Skeletal muscle cell (primary cell): Measurements from ENCODE around the gene DDX43.
"Not testable (repeated sequence)": the region's sequence is repeated elsewhere in the genome, so short reads cannot be mapped to it uniquely, and the experiment has no call there.

Source experiments
- DNase-seq: peaks from one replicate; pipeline ENCODE4 v3.0.0-alpha.2; 2010; ENCODE audit warnings: low read depth
- H3K4me3 ChIP-seq: 2 replicates; pipeline ENCODE4 v1.5.1; 2011; ENCODE audit warnings: low read depth, mild to moderate bottlenecking, control low read depth, low read length, moderate library complexity

Gene DDX43

GRCh38 chr6:73394577-73395354 is at the start of gene DDX43:
Gene DDX43 (plus strand): TSS chr6:73394828. CDS start chr6:73394906, 78 bp downstream.
- no peak for DNase-seq

GRCh38 chr6:73348550-73349204 is 46.0 kb upstream of the DDX43 start:
- H3K4me3 ChIP-seq, result no peak overlapping the region
- DNase-seq, result no peak

More at GRCh38 chr6:73394577-73395354, at the start of gene DDX43:
- H3K4me3 ChIP-seq, result no peak within 1 kb of the TSS

- no peak for DNase-seq
- no peak overlapping the region for H3K4me3 ChIP-seq
Observed at GRCh38 chr6:73349311-73349710, 45.3 kb upstream of the DDX43 start.

- H3K4me3 ChIP-seq, result no peak within 1 kb of the TSS
- DNase-seq, result no peak
Observed at GRCh38 chr6:73353636-73354593, 40.7 kb upstream of the DDX43 start, which contains the start of gene DPPA5. Gene DPPA5 (minus strand): TSS chr6:73354276. CDS start chr6:73354225, 51 bp downstream.

GRCh38 chr6:73362358-73362757 is 32.3 kb upstream of the DDX43 start, which contains the start of gene KHDC3L:
Gene KHDC3L (plus strand): TSS chr6:73362658. CDS start chr6:73362730, 72 bp downstream.
- DNase-seq, result no peak
- H3K4me3 ChIP-seq, result no peak within 1 kb of the TSS

DNA sequence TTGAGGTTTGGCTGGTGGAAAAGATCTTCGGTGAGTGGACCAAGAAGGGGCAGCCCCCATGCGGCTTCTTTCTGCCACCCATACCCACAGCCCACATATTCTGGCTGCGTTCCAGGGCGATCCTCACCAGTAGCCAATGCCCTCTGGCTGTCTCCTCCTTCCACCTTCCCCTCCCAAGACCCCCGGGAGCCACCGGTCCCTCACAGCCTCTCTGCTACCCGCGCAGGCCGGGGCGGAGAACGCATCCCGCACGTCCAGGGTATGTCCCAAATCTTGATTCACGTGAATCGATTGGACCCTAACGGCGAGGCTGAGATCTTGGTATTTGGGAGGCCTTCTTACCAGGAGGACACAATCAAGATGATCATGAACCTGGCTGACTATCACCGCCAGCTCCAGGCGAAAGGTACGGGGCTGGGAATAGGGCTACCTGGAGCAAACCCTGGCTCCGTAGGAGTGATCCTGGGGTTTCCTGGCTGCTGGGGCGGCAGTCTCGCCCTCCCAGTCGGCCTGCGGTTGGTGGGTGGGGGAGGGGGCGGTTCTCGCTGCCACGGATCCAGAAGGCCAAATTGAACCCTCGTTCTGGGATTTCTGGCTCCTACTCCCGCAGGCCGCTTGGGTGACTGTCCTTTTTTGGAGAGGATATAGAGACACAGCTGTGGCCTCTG is 31.6 kb upstream of the DDX43 start:
- no peak for DNase-seq
- no peak overlapping the region for H3K4me3 ChIP-seq

DNA sequence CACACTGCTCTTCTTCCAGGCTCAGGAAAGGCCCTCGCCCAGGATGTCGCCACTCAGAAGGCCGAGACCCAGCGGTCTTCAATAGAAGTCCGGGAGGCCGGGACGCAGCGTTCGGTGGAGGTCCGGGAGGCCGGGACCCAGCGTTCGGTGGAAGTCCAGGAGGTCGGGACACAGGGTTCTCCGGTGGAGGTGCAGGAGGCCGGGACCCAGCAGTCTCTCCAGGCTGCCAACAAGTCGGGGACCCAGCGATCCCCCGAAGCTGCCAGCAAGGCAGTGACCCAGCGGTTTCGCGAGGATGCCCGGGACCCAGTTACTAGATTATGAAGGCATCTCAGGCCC is 31.1 kb upstream of the DDX43 start:
- H3K4me3 ChIP-seq, result no peak overlapping the region

GRCh38 chr6:73364121-73364520 is 30.5 kb upstream of the DDX43 start:
- no peak for DNase-seq
- H3K4me3 ChIP-seq, result no peak overlapping the region

More for the DNA sequence above, 31.1 kb upstream of the DDX43 start:
- DNase-seq, result no peak

GRCh38 chr6:73364549-73364948 is 30.1 kb upstream of the DDX43 start:
- no peak for DNase-seq
- no peak overlapping the region for H3K4me3 ChIP-seq

- no peak for DNase-seq
- no peak overlapping the region for H3K4me3 ChIP-seq
Observed at GRCh38 chr6:73367761-73368355, 26.8 kb upstream of the DDX43 start.

GRCh38 chr6:73368675-73369074 is 26.0 kb upstream of the DDX43 start:
- DNase-seq, result no peak

DNA sequence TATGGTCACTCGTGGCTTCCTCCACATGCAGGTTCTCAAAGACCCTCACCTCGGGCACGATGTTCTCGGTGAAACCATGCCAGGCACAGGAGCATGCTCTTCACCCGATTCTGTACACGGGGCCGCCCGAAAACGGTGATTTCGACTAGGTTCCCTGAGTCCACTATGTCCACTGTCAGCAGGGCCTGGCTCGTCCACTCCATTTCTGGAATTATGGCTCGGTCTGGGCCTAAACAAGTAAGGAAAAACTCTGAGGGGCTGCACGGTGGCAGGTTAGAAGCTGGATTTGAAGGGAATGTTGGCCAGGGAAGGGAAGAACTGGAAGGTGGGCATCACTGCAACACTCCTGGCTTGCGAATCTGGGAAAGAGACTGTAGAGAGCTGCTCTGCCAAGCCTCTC is 25.5 kb upstream of the DDX43 start:
- DNase-seq, result no peak
- no peak overlapping the region for H3K4me3 ChIP-seq

More at GRCh38 chr6:73368675-73369074, 26.0 kb upstream of the DDX43 start:
- H3K4me3 ChIP-seq, result no peak overlapping the region

- H3K4me3 ChIP-seq, result no peak within 1 kb of the TSS
- no peak for DNase-seq
Observed at GRCh38 chr6:73369563-73369962, 25.1 kb upstream of the DDX43 start, which contains the start of gene OOEP. Gene OOEP (minus strand): TSS chr6:73369897. CDS start chr6:73369792, 105 bp downstream.

DNA sequence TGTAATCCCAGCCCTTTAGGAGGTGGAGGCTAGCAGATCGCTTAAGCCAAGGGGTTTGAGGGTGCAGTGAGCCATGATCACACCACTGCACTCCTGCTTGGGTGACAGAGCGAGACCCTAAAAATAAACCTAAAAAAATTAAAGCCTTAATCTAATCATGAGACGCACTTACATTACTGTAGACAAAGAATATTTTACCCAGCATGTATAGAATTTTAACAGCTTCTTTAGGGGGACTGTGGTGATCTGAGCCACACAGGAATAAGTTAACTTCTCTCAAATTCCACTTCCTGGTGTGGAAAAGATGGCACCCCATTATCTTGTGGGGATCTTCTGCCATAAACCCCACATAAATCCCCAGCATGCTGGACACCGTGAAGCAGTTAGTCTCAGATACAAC is 22.6 kb upstream of the DDX43 start:
- H3K4me3 ChIP-seq, result no peak overlapping the region

DNA sequence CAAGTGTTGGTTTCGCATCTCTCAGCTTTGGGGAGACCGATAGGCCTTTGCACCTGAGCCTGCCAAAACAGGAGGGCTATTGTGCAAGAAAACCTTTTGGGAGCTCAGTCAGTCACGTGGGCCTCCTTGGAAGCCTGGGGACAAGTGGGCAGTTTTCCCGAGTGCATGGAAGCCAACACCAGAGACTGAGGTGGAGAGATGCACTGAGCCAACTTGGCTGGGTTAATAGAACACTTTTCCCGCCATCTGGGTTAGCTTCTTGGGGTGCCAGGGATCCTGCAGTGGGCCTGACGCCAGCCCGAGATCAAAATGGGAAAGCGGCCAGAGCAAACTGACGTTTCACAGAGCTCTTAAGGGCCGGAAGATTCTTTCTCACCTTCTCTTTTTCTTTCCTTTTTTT is 22.1 kb upstream of the DDX43 start:
- DNase-seq, result no peak
- no peak overlapping the region for H3K4me3 ChIP-seq

More for the DNA sequence above, 22.6 kb upstream of the DDX43 start:
- no peak for DNase-seq

DNA sequence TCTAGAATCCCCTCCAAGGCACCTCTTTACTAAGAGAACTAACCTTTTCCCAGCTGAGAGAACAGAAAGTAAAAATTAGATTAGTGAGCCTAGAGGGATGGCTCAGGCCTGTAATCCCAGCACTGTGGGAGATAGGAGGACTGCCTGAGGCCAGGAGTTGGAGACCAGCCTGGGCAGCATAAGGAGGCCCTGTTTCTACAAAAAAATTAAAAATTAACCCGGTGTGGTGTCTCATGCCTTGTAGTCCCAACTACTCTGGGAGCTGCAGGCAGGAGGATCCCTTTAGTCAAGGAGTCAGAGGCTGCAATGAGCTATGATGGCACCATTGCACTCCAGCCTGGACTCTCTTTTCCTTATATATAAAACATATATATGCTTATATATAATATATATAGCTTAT is 19.4 kb upstream of the DDX43 start:
- DNase-seq, result no peak
- no peak overlapping the region for H3K4me3 ChIP-seq

GRCh38 chr6:73377225-73377624 is 17.4 kb upstream of the DDX43 start:
- H3K4me3 ChIP-seq, result no peak overlapping the region
- no peak for DNase-seq

DNA sequence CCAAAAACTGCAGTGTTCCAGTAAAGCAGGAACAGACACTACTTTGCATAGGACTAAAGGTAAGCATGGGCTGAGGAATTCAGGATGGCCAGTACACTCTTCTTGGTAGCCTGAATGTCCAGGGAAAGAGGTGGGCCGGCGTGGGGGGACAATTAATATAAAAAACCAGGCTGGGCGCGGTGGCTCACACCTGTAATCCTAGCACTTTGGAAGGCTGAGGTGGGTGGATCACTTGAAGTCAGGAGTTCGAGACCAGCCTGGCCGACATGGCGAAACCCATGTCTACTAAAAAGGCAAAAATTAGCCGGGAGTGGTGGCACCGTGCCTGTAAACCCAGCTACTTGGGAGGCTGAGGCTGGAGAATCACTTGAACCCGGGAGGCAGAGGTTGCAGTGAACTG is 13.1 kb upstream of the DDX43 start:
- H3K4me3 ChIP-seq, DNase-seq: not testable (repeated sequence)
